NCI-H1105 treated with DMSO at 0.1 percent for 48 hours (cell line): Measurements from ENCODE around the gene TEX12.
A peak's percentile ranks its signal among the peaks of the same experiment; 100 is the strongest.

ENCODE experiments used
- DNase-seq: peaks from one replicate; lab custom pipeline; 2025; lab: John Stamatoyannopoulos, UW

The TEX12 gene

GRCh38 chr11:112211536-112211935 lies 44.4 kb downstream of the TEX12 start:
- no peak for DNase-seq

GRCh38 chr11:112212290-112212689 lies 45.1 kb downstream of the TEX12 start:
- no peak for DNase-seq

GRCh38 chr11:112212710-112213109 lies 45.5 kb downstream of the TEX12 start:
- DNase-seq: no peak

GRCh38 chr11:112213753-112214152 lies 46.6 kb downstream of the TEX12 start:
- DNase-seq: no peak

- DNase-seq: no peak
Measured at GRCh38 chr11:112215621-112216020, 48.4 kb downstream of the TEX12 start.

GRCh38 chr11:112216561-112217105 lies 49.5 kb downstream of the TEX12 start:
- DNase-seq: no peak

- peak; percentile 83 for DNase-seq
Measured at GRCh38 chr11:112219476-112220232, 52.5 kb downstream of the TEX12 start.

GRCh38 chr11:112221274-112221835 lies 54.2 kb downstream of the TEX12 start:
- DNase-seq: no peak
